ENCODE data around the gene PANX2.
A peak's percentile ranks its signal among the peaks of the same experiment; 100 is the strongest.

Gene PANX2

GRCh38 chr22:50184004-50184901, 13.7 kb downstream of the PANX2 start:
- peak; percentile 79 for DNase-seq (ENCODE audit: low read depth, low spot score)

GRCh38 chr22:50184902-50185374, 14.4 kb downstream of the PANX2 start:
- no peak for DNase-seq (ENCODE audit: low read depth, low spot score)

DNA sequence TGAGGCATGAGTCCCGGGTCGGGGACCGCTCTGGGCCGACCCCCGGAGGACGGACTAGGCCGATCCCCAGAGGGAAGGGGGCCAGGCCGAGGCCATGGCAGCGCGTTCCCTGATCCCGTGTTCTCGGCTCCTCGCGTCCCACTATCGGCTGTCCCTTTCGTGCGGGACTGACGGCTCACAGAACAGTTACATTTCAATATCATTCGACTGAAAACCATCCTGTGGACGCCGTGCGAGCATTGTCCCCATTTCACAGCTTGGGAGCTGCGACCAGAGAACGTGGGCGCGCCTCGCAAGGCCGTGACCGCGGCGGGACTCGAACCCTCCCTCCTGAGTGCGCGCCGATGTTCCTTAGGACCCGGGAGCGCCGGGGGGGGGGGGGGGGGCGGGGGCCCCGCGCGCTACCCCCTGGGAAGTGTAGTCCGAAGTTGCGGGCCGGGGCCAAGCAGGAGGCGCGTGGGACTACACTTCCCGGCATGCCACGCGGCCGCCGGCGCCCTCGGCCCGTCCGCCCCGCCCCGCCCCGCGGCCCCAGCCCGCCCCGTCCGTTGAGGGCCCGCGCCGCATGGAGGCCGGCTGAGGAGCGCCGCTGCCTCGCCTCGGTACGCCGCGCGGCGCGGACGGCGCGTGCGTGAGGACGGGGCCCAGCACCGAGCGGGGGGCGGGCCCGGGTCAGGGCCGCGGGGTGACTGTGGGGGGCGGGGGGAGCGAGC, 15.0 kb downstream of the PANX2 start, which contains the start of gene TRABD:
TSS of gene TRABD (plus strand) at position 539 of the 713 bp plus-strand sequence. CDS start 7,148 bp downstream, outside the sequence.
- DNase-seq (ENCODE audit: low read depth, low spot score) = peak; percentile 96

- DNase-seq (ENCODE audit: low read depth, low spot score) = no peak
Observed at GRCh38 chr22:50186181-50186714, 15.7 kb downstream of the PANX2 start.

DNA sequence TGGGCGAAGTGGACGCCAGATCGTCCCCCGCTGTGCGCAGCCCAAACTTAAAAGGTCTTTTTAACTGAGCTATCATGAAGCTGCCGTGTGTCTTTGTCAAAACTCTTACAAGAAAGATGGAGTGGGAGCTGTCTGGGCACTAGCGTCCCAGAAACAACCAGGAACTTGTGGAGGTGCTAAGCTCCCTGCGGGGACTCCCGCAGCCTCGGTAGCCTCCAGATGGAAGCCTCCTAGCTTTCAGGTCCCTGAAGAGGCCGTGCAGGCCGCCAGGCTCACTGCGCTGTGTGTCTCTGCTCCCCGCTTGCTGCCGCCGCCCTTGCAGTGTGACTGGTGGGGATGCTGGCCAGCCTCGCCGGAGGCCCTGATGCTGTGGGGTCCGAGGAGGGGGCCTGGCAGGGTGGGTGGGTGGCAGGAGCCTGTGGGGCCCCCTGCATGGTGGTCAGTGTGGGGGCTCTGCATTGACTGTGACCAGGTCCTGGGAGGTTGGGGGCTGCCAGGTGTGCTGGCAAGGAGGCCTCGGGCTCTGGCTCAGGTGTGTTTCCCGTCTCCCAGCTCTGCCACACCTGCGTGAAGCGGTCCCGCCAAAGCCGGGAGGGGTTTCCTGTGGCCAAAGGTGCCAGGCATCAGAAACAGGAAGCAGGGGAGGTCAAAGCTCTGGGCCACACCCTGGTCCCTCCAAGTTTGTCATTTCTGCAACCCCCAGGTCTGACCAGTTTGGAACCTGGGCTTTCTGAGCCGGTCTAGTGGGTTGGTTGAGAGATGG, 16.4 kb downstream of the PANX2 start:
- DNase-seq (ENCODE audit: low read depth, low spot score) = peak; percentile 50

DNA sequence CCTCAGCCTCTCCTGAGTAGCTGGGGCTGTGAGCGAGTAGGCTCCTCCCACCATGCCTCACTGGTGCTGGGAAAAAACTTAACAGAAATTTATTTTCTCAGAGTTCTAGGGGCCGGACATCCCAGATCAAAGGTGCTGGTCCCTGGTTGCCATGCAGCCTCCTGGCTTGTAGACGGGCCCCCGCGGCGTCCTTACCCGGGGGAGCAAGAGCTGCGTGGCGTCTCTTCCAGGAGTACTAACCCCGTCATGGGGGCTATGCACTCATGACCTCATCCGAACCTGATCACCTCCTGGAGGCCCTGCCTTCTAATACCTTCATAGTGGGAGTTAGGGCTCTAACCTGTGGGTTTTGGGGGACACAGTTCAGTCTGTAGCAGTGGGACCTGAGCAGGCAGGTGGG, 17.8 kb downstream of the PANX2 start:
- DNase-seq (ENCODE audit: low read depth, low spot score) = no peak

DNA sequence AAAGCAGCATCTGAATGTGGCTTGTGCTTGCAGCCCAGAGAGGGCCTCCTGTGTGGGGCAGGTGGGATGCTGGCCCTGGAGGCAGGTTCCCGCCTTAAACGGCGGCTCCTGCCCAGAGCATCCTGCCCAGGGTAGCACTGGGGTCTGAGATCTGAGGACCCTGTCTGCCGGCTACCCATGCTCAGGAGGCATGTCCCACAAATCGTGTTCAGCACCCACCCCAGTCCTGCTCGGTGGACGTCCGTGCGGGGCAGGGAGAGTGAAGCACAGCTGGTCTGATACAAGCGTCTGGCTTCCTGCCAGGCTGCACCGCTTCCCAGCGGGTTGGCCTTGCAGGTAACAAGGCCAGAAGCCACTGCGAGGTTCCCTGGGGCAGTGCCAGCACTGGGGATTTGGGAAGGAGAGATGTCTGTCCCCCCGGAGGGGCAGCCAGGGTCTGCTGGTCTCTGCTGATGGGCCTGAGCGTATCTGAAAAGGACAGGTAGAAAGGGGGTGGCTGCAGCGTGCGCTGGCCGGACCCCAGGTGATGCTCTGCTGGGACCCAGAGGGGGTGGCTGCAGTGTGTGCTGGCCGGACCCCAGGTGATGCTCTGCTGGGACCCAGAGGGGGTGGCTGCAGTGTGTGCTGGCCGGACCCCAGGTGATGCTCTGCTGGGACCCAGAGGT, 18.8 kb downstream of the PANX2 start:
- DNase-seq (ENCODE audit: low read depth, low spot score) = no peak

GRCh38 chr22:50189849-50190181, 19.3 kb downstream of the PANX2 start:
- no peak for DNase-seq (ENCODE audit: low read depth, low spot score)

DNA sequence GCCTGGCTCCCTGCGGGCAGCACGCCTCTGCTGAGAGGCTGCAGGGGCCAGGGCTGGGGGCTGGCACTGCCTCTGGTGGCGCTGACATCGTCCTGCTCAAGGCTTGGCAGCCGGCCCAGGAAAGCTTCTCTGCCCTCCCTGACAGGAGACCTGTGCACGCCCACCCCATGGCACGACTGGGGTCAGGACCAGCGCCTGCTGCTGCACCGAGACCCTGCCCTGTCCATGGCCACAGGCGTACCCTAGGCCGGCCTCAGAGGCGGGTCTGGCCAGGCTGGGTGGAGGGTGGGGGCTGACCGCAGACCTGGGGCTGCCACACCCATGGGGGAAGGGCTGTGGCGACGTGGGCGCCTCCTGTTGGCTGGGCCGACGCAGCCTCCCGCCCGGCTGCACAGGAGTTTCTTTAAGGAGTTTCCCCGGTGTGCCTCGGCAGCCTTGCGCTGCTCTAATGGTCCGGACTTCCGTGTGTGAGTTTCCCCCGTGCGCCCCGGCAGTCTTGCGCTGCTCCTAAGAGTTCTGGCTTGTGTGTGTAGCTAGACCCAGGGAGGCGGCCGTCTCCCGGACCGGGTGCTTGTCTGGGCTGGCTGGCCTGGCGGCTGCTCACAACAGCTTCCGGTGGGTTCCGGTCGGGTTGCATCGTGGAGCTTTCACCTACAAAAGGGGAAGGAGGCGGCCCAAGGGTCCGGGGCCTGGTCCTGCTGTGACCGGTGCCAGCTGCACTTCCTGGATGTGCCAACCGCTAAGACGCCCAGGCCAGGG, 19.8 kb downstream of the PANX2 start:
- peak; percentile 79 for DNase-seq (ENCODE audit: low read depth, low spot score)

GRCh38 chr22:50190941-50191741, 20.6 kb downstream of the PANX2 start:
- DNase-seq (ENCODE audit: low read depth, low spot score) = no peak

DNA sequence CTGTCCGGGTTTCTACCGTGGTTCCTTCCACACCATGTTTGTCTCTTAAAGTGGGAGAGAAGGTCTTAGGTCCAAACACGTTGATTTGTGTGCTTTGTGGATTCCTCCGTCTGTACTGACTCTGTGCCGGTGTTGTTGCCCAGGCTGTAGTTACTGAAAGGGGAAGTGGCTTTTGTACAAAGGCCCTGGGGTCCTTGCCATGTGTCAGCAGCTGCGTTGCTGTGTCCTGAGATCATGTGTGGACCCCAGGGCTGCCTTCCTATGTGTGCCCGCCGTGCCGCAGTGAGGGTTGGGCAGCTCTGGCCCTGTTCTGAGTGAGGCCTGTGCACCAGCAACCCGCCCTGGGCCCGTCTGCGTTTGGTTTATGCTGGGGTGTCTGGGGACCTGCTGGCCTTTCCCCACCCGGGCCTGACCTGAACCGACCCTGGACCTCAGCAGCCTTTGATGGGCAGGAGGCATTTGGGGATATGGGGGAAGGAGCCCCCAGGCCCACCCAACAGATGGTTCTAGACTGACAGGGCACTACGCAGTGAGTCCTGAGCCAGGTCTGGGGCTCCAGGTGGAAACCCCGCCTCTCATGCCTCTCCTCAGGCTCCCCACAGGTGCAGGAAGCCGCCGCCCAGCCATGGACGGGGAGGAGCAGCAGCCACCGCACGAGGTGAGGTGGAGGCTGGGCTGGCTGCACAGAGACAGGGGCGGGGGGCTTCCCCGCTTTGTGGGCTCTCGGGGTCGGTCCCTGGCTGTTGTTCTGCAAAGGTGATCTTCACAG, 22.1 kb downstream of the PANX2 start:
- no peak for DNase-seq (ENCODE audit: low read depth, low spot score)

DNA sequence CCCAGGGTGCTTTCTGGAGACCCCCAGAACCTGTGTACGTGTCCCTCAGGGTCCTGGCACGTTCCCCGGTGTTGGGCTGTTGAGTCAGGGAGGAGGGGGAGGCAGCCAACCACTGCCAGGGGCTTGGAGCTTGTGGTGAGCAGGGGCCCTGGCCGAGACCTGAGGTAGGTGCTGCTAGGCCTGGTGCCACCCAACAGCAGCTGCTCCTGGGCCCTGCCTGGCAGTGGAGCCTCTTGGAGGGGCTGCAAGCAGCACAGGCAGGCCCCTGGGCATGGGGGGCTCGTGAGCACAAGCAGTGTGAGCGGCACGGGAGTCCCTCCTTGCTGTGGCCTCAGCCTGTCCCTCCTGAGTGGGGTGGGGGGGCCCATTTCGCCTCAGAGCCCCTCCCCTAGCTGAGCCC, 23.1 kb downstream of the PANX2 start:
- DNase-seq (ENCODE audit: low read depth, low spot score) = no peak

DNA sequence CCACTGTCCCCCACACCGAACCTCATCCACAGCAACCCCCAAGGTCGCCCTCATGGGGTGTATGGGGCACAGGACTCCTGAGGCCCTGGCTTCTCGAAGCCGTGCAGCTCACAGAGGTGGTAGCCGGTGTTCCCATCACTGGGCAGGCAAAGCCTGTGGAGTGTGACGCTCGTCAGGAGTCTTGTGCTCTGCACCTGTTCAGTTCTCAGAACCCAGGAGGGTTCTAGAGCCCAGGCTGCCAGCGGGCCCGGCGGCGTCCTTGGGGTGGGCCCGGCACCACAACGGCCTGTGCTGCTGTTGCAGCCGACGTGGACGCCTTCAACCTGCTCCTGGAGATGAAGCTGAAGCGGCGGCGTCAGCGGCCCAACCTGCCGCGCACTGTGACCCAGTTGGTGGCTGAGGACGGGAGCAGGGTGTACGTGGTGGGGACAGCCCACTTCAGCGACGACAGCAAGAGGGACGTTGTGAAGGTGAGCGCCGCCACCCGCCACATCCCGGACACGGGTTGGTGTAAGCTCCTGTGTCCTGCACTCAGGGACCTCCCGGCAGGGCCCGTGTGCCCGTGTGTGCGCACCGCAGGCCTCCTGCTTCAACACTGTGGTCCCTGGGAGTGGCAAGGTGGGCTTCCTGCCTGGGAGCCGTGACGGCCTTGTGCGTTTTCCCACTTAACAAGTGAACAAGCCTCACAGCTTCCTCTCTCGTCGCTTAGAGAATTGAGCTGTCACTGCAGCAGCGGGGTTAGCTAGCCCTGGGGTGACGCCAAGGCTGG, 23.7 kb downstream of the PANX2 start:
- no peak for DNase-seq (ENCODE audit: low read depth, low spot score)

DNA sequence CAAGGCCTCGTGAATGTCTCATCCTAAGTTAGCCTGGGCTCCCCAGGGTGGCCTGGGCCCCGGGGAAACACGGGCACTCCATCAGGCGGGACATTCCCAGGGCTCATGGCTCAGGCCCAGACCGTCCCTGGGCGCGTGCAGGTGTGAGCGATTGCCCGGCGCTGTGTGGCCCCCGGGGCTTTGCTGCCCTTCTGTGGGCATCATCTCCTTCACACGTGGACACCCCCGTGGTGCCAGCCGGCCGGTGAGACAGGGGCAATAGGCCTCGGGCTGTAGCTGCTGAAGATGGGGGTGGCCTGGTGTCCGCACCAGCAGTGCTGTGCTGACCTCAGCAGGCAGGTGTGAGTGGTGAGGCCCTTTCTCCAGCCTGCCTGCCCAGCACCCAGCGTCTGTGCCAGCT, 25.7 kb downstream of the PANX2 start:
- no peak for DNase-seq (ENCODE audit: low read depth, low spot score)

DNA sequence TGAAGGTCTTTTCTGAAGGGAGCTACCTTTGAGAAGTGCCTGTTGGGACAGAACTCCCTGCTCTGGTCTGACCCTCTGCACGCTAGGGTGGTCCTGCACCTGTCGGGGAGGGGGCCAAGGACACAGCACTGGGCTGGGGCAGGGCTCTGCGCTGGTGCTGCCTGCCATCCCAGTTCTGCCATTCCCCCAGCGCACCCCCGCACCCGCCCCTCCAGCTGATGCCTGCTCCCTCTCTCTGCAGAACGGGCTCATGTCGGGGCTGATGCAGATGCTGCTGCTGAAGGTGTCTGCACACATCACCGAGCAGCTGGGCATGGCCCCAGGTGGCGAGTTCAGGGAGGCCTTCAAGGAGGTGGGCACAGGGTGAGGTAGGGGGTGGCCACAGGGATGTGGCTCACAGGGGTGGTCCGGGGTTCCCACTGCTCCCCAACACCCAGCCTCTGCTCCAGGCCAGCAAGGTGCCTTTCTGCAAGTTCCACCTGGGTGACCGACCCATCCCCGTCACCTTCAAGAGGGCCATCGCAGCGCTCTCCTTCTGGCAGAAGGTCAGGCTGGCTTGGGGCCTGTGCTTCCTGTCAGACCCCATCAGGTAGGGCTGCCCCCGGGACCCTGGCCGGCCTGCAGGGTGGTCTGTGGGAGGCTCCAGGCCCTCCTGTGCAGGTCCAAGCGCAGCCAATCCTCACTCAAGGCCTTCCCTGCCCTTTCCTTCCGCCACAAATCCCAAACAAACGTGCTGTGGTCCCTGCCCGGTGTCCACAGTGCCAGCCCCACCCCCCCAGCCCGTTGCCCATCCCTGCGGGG, 26.7 kb downstream of the PANX2 start:
- DNase-seq (ENCODE audit: low read depth, low spot score) = no peak

DNA sequence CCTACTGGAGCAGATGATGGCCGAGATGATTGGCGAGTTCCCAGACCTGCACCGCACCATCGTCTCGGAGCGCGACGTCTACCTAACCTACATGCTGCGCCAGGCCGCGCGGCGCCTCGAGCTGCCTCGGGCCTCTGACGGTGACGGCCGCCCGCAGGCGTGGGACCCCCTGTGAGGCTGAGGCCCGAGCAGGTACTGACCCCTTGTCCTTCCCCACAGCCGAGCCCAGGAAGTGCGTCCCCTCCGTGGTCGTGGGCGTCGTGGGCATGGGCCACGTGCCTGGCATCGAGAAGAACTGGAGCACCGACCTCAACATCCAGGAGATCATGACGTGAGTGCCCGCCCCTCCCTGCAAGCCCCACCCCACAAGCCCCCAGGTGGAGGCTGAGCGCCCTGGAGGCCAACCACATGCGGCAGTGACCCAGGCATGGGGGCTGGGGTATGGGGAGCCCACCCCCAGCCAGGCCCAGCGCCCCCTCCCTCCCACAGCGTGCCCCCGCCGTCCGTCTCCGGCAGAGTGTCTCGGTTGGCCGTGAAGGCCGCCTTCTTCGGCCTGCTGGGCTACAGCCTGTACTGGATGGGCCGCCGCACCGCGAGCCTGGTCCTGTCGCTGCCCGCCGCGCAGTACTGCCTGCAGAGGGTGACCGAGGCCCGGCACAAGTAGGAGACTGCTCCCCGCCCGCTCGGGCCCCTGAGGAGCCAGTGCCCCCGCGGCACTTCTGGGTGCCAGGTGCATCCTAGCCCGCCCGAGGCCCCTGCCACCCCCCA, 27.5 kb downstream of the PANX2 start:
- DNase-seq (ENCODE audit: low read depth, low spot score) = no peak

DNA sequence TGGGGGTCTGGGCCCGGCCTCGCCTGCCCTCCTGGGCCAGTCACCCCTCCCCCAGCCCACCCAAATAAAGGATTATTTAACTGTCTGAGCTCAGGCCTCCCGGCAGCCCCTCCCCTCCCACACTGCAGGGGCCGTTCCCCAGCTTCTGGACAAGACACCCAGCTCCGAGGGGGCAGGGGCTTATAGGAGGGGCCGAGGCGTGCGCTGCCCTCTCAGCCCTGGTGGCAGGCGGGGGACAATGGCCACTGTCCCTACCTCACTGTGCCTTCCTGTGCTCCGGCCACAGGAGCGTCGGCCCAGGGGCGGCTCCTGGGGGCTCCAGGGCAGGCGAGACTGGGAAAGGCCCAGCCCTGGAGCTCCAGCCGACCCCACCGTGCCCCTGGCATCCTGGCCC, 28.1 kb downstream of the PANX2 start:
- no peak for DNase-seq (ENCODE audit: low read depth, low spot score)

All from astrocyte of the hippocampus (primary cell).